Panc1 (cell line): ENCODE data around the gene ZCCHC24.

ENCODE experiments used
- CTCF ChIP-seq: fragments of 450-650 bp; IDR thresholded peaks from 2 replicates; pipeline ENCODE4 v1.5.1; 2017; ENCODE audit warnings: mild to moderate bottlenecking
- POLR2AphosphoS5 ChIP-seq: IDR thresholded peaks from 2 replicates; pipeline ENCODE4 v1.6.1; 2012; ENCODE audit warnings: mild to moderate bottlenecking, low read depth, low read length, moderate library complexity
- SIN3A ChIP-seq: IDR thresholded peaks from 2 replicates; pipeline ENCODE4 v1.6.1; 2012; ENCODE audit warnings: low read depth, mild to moderate bottlenecking, low read length, moderate library complexity, borderline replicate concordance; ENCODE audit not compliant: insufficient read depth
- TF ChIP-seq, protein P1 (sequence below), 2 experiments: IDR thresholded peaks; 2 replicates each; pipeline ENCODE4 v1.6.1; 2011 to 2012; ENCODE audit warnings: low read depth in 2 of 2, control low read depth in 1 of 2, low read length in 1 of 2, mild to moderate bottlenecking in 1 of 2, moderate library complexity in 1 of 2; ENCODE audit not compliant: insufficient read depth in 1 of 2

DNA sequence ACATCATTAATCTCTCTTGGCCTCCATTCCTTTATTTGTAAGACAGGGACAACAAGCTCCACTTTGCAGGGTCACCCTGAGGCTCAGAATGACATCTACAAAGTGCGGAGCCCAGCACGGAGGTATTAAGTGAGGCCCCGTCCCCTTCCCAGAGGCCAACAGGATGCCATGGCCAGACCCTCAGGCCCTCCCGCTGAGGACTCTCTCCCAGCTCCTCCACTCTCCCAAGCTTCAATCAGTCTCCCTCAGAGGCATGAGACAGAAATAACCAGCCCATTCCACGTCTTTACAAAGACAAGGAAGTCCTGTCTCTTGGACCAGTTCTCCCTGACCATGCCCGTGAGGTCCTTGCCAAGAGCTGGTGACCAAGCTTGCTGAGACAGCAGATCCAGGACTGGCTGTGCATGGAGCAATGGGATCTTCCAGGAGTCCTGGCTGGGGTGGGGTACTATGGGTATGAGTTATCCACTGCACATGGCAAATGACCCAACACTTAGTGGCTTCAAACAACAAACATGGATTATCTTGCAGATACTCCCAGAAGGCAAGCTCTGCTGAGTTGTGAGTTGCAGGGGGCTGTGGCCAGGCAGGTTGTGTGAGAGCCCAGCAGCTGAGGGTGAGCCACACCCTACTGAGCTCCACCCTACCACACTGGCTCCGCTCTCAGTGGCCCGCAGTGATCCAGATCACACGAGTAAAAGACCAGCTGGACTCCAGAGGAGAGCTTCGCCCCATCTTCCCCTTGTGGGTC lies 102.4 kb downstream of the ZCCHC24 start:
- TF ChIP-seq, protein P1, sequence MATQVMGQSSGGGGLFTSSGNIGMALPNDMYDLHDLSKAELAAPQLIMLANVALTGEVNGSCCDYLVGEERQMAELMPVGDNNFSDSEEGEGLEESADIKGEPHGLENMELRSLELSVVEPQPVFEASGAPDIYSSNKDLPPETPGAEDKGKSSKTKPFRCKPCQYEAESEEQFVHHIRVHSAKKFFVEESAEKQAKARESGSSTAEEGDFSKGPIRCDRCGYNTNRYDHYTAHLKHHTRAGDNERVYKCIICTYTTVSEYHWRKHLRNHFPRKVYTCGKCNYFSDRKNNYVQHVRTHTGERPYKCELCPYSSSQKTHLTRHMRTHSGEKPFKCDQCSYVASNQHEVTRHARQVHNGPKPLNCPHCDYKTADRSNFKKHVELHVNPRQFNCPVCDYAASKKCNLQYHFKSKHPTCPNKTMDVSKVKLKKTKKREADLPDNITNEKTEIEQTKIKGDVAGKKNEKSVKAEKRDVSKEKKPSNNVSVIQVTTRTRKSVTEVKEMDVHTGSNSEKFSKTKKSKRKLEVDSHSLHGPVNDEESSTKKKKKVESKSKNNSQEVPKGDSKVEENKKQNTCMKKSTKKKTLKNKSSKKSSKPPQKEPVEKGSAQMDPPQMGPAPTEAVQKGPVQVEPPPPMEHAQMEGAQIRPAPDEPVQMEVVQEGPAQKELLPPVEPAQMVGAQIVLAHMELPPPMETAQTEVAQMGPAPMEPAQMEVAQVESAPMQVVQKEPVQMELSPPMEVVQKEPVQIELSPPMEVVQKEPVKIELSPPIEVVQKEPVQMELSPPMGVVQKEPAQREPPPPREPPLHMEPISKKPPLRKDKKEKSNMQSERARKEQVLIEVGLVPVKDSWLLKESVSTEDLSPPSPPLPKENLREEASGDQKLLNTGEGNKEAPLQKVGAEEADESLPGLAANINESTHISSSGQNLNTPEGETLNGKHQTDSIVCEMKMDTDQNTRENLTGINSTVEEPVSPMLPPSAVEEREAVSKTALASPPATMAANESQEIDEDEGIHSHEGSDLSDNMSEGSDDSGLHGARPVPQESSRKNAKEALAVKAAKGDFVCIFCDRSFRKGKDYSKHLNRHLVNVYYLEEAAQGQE (IDR thresholded peaks at IDR 0.05; ENCODE audit: insufficient read depth in 1 of 2, low read depth in 2 of 2, low read length in 1 of 2) = no peak
- TF ChIP-seq CTCF = no peak
- TF ChIP-seq SIN3A = no peak
- no peak for TF ChIP-seq POLR2AphosphoS5
